Right lung (tissue), 5 donors: ENCODE data around the gene SCFD2. TPM values are rescaled to one million over a fixed set of nuclear protein-coding genes. Genes with fewer than 3 reads are reported as not detected.

Experiments
- DNase-seq, 2 donors: peaks; one replicate each; pipeline ENCODE4 v3.0.0-alpha.2; 2013
- polyA plus RNA-seq, 5 donors: library from polyadenylated mRNA; unstranded; fragments of 120-200 nt; gene quantifications; one replicate each; pipeline versions ENCODE4 v1.2.1 to v1.2.3, GENCODE V29; 2013; ENCODE audit warnings: inconsistent platforms in 1 of 5, low replicate concordance in 1 of 5; ENCODE audit not compliant: insufficient read length in 5 of 5, insufficient read depth in 1 of 5

The SCFD2 gene
- polyA plus RNA-seq, 5 donors: 10.6 to 14.1 (median 13.5) TPM

GRCh38 chr4:52991472-52991871, 374.4 kb downstream of the SCFD2 start:
- no peak for DNase-seq

- no peak for DNase-seq
Measured at GRCh38 chr4:52990706-52991105, 375.2 kb downstream of the SCFD2 start.

GRCh38 chr4:52989865-52990264, 376.0 kb downstream of the SCFD2 start:
- no peak for DNase-seq

GRCh38 chr4:52987392-52988056, 378.3 kb downstream of the SCFD2 start:
- DNase-seq: no peak

GRCh38 chr4:52984462-52984881, 381.4 kb downstream of the SCFD2 start:
- no peak for DNase-seq

GRCh38 chr4:52983563-52984303, 382.1 kb downstream of the SCFD2 start:
- peak; percentile 31 to 46 for DNase-seq

- DNase-seq: no peak
Measured at GRCh38 chr4:52982946-52983340, 382.9 kb downstream of the SCFD2 start.

GRCh38 chr4:52982255-52982945, 383.5 kb downstream of the SCFD2 start:
- no peak for DNase-seq

- DNase-seq: no peak
Measured at GRCh38 chr4:52979821-52980590, 385.9 kb downstream of the SCFD2 start.

GRCh38 chr4:52979020-52979419, 386.8 kb downstream of the SCFD2 start:
- DNase-seq: no peak

GRCh38 chr4:52977252-52977651, 388.6 kb downstream of the SCFD2 start:
- DNase-seq: no peak

GRCh38 chr4:52976523-52977230, 389.2 kb downstream of the SCFD2 start:
- DNase-seq: no peak

- no peak for DNase-seq
Measured at GRCh38 chr4:52968691-52969090, 397.2 kb downstream of the SCFD2 start.

- DNase-seq: no peak
Measured at GRCh38 chr4:52968241-52968640, 397.6 kb downstream of the SCFD2 start.

- no peak for DNase-seq
Measured at GRCh38 chr4:52966781-52967180, 399.1 kb downstream of the SCFD2 start.

- no peak for DNase-seq
Measured at GRCh38 chr4:52966172-52966571, 399.7 kb downstream of the SCFD2 start.

GRCh38 chr4:52964561-52965101, 401.2 kb downstream of the SCFD2 start:
- DNase-seq: no peak

- no peak for DNase-seq
Measured at GRCh38 chr4:52964011-52964410, 401.9 kb downstream of the SCFD2 start.

- DNase-seq: no peak
Measured at GRCh38 chr4:52962721-52963120, 403.1 kb downstream of the SCFD2 start.

- DNase-seq: no peak
Measured at GRCh38 chr4:52961666-52962412, 404.0 kb downstream of the SCFD2 start.
